IPS-18a (cell line): ENCODE results near the gene AQP6.

ENCODE experiments used
- H3K27ac ChIP-seq: one replicate; pipeline ENCODE4 v1.5.1; 2013; ENCODE audit warnings: low read length
- H3K27me3 ChIP-seq: one replicate; pipeline ENCODE4 v1.6.1; 2013; ENCODE audit warnings: mild to moderate bottlenecking, low read length; ENCODE audit not compliant: control insufficient read depth, insufficient read depth
- H3K36me3 ChIP-seq: one replicate; pipeline ENCODE4 v1.6.1; 2013; ENCODE audit warnings: low read depth, low read length; ENCODE audit not compliant: control insufficient read depth
- H3K4me1 ChIP-seq: one replicate; pipeline ENCODE4 v1.6.1; 2013; ENCODE audit warnings: low read depth, low read length; ENCODE audit not compliant: control insufficient read depth
- H3K4me3 ChIP-seq: one replicate; pipeline ENCODE4 v1.5.1; 2013; ENCODE audit warnings: low read length
- H3K9ac ChIP-seq: one replicate; pipeline ENCODE4 v1.6.1; 2013; ENCODE audit warnings: mild to moderate bottlenecking, low read length, moderate library complexity
- H3K9me3 ChIP-seq: one replicate; pipeline ENCODE4 v1.6.1; 2013; ENCODE audit warnings: low read depth, low read length; ENCODE audit not compliant: control insufficient read depth

Gene AQP6

DNA sequence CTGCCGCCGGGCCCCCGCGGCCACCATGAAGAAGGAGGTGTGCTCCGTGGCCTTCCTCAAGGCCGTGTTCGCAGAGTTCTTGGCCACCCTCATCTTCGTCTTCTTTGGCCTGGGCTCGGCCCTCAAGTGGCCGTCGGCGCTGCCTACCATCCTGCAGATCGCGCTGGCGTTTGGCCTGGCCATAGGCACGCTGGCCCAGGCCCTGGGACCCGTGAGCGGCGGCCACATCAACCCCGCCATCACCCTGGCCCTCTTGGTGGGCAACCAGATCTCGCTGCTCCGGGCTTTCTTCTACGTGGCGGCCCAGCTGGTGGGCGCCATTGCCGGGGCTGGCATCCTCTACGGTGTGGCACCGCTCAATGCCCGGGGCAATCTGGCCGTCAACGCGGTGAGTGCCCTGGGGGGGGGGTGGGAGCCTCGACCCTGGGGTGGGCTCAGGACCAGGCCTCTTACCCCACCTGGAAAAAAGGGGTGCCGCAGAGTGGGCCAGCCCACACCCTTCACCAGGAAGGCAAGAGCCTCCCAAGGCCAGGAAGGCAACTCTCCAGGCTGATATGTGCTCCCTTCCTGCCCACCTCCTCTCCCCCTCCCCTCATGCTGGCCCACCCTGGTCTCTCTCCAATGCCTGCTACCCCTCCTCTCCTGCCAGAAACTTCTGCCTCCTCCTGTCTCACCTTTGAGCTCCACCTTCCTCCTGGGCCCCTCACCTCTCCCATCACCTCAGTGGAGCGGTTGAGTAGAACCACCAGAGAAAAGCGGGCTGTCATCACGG lies 10.6 kb upstream of the AQP6 start:
- Histone ChIP-seq H3K4me1 (peaks cover 17% of the 10 kb centered on the region), H3K9me3 (no peaks in the 10 kb centered on the region), H3K27me3 (peaks cover 56% of the 10 kb centered on the region), H3K36me3 (no peaks in the 10 kb centered on the region), H3K27ac (no peak overlapping the region), H3K9ac (no peak overlapping the region), H3K4me3 (no peak overlapping the region)

DNA sequence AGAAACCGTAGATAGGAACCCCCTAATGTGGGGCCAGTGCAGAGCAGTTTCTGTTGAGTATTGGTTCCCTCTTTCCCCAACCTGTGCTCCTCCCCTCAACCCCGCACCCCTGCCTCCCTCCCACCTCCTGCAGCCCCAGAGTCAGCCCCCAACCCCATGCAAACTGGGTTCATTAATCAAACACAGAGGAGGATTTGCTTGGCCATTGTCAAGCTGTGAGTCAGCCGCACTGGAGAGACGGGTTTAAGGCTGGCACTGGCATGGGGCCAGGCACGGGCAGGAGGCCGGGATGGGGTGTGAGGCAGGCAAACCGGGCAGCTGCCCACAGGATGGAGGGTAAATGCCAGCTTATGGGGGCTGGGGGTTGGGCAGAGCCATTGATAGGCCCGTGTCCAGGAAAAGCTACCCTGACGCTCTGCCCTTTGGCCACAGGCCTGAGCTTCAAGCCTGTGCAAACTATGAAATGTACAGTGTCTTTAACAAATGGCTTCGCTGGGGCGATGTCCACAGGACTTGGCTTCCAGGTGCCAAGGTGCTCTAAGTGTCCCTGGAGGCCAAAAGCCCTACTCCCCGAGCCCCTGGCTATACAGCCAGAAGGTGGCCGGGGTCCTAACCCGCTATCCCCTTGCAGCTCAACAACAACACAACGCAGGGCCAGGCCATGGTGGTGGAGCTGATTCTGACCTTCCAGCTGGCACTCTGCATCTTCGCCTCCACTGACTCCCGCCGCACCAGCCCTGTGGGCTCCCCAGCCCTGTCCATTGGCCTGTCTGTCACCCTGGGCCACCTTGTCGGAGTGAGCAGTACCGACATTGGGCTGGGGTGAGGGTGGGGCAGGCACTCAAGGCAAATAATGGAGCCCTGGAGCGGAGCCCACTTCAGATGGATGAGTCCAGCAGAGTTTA lies 9.6 kb upstream of the AQP6 start:
- Histone ChIP-seq H3K9ac (no peak overlapping the region), H3K27ac (no peak overlapping the region), H3K36me3 (no peaks in the 10 kb centered on the region), H3K4me3 (no peak overlapping the region), H3K9me3 (no peaks in the 10 kb centered on the region), H3K4me1 (peaks cover 17% of the 10 kb centered on the region), H3K27me3 (peaks cover 62% of the 10 kb centered on the region)

DNA sequence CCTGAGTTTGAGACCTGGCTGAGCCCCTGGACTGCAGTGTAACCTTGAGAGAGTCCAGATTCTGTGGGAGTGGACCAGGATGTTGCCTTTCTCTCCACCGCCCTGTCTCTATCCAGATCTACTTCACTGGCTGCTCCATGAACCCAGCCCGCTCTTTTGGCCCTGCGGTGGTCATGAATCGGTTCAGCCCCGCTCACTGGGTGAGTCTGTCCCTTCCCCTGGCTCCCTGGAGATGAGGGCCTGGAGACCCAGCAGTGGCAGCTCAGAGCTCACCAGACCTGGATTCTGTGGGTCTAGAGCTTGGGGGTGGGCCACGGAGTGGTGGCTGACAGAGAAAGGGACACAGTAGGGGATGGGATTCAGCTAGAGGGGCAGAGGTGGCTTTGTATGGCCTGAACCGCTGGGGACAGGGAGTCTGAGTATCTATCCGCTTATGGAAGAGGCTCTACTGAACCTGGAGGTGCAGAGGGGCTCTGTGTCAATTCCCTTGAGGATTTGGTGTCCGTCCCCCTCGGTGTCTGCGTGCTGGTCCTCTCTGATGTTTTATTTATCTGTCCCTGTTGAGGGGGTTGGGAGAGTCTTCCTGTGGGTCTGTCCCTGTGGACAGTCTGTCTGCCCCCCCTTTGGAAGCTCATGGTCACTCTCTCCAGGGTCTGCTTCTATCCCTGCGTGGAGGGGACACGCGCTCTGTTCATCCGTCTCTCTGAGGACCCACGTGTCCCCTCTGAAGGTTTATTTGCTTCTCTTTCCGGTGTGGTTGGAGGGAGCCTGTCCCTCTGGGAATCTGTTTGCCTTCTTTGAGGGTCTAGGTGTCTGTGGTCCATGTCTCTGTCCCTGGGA lies 8.6 kb upstream of the AQP6 start:
- Histone ChIP-seq H3K9ac (no peak overlapping the region), H3K9me3 (no peaks in the 10 kb centered on the region), H3K4me3 (no peak overlapping the region), H3K27me3 (peaks cover 62% of the 10 kb centered on the region), H3K4me1 (peaks cover 15% of the 10 kb centered on the region), H3K27ac (no peak overlapping the region), H3K36me3 (no peaks in the 10 kb centered on the region)

DNA sequence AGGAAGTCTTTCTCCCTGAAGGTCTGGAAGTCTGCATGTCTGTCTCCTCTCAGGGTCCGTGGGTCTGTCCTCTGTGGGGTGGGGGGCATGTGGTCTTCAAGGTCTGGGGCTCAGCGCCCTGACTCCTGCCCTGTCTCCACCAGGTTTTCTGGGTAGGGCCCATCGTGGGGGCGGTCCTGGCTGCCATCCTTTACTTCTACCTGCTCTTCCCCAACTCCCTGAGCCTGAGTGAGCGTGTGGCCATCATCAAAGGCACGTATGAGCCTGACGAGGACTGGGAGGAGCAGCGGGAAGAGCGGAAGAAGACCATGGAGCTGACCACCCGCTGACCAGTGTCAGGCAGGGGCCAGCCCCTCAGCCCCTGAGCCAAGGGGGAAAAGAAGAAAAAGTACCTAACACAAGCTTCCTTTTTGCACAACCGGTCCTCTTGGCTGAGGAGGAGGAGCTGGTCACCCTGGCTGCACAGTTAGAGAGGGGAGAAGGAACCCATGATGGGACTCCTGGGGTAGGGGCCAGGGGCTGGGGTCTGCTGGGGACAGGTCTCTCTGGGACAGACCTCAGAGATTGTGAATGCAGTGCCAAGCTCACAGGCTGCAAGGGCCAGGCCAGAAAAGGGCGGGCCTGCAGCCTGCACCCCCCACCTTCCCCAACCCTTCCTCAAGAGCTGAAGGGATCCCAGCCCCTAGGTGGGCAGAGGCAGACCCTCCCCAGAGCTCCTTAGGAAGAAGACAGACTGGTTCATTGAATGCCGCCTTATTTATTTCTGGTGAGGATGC lies 7.7 kb upstream of the AQP6 start:
- Histone ChIP-seq H3K36me3 (no peaks in the 10 kb centered on the region), H3K9ac (no peak overlapping the region), H3K9me3 (no peaks in the 10 kb centered on the region), H3K4me1 (peaks cover 6% of the 10 kb centered on the region), H3K4me3 (no peak overlapping the region), H3K27me3 (peaks cover 54% of the 10 kb centered on the region), H3K27ac (no peak overlapping the region)

DNA sequence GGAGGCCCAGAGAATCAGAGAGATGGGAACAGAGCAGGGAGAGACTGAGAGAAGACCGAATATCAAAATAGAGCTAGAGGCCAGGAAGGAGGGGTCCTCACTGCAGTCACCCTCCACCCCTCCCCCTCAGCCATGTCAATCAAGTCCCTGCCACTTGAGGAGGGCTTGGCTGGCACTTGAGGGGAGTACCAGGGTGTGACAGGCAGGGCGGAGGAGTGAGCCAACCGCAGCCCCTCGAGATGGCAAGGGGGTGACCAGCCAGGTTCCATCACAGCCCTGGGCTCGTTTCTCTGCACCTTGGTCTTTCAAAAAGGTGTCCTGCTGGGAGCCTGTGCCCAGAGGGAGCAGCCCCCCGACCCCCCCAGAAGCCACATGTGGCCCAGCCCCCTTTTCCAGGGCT lies 6.9 kb upstream of the AQP6 start:
- no peak overlapping the region for H3K27ac ChIP-seq
- H3K4me1 ChIP-seq: no peaks in the 10 kb centered on the region

DNA sequence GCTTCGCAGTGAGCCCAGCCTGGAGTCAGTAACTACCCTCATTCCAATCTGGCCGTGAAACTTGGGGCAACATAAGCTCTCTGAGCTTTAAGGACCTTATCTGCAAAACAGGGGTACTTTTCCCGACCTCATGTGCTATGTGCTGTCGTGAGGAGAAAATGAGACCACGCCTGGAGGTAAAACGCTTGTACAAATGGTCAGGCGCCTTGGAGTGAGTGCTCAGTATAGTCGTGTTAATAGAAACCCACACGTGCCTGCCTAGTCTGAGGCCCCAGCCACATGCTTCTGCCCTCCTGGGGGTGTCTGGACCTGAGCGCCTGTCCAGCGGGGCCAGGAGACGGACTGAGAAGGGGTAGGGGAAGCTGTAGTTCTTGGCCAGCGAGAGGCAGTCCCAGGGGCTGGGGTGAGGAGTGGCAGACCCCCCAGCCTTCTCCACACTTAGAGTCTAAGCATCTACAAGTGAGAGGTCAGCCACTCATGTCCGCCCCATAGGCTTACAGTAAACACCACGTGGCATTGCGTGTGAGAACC lies 6.2 kb upstream of the AQP6 start:
- Histone ChIP-seq H3K27me3 (peaks cover 40% of the 10 kb centered on the region), H3K4me1 (no peaks in the 10 kb centered on the region), H3K9me3 (no peaks in the 10 kb centered on the region), H3K9ac (no peak overlapping the region), H3K27ac (no peak overlapping the region), H3K4me3 (no peak overlapping the region), H3K36me3 (no peaks in the 10 kb centered on the region)

More for the DNA sequence above, 6.9 kb upstream of the AQP6 start:
- H3K36me3 ChIP-seq: no peaks in the 10 kb centered on the region
- H3K9ac ChIP-seq: no peak overlapping the region
- peaks cover 46% of the 10 kb centered on the region for H3K27me3 ChIP-seq
- no peak overlapping the region for H3K4me3 ChIP-seq
- no peaks in the 10 kb centered on the region for H3K9me3 ChIP-seq

DNA sequence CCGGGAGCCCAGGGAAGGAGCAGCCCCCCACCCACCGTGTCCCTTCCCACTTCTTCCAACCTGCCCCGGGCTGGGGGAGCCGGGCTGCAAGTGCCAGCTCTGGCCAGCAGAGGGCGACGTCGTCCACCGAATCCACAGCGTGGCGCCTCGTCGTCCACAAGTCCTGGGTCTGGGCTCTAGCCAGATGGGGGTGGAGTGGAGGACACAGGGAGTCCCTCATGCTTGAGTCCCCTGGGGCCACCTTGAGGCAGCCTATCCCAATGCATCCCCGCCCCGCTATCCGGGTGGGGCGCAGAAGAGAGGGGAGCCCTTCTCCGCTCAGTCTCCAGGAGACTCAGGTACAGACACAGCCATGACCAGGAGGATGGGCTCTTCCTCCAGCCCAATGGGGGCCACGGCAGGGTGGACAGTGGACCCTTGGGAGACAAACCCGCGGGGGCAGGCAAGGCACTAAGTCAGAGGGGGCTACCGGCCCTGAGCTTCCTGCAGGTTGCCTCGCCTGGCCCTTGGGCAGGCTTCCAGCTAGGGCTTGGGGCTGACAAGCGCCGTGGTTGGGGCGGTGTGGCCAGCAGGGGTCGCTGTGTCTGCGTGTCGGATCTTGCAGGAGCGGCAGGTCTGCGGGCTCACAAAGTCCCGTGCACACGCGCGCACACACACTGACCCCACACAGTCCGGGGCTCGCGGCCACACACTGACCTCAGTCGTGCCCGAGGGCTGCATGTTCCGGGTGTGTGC lies 5.5 kb upstream of the AQP6 start:
- H3K27me3 ChIP-seq: peaks cover 36% of the 10 kb centered on the region
- H3K9me3 ChIP-seq: no peaks in the 10 kb centered on the region
- H3K4me3 ChIP-seq: peak overlapping the region; percentile 52
- no peak overlapping the region for H3K9ac ChIP-seq
- no peaks in the 10 kb centered on the region for H3K4me1 ChIP-seq
- H3K36me3 ChIP-seq: no peaks in the 10 kb centered on the region
- H3K27ac ChIP-seq: no peak overlapping the region

DNA sequence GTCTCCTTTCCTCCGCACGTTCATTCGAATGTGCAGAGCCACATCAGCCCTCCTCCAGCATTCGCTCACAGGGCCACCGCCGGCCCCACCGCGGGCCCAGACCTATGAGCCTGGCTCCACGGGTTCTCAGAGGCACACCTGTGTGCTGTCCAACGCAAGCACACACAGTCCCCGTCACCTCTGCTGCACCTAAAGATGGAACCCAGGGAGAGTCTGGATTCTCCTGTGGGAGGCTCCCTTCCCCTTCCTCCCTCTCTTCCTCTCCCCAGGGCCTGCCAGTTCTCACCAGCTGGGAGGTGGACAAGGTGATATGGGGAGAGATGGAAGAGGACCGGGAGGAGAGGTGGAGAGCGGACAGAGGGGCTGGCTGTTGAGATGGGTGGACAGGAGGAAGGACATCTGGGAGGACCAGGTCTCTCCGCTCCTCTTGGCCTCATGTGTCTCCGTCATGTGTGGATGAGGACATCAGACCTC lies 4.9 kb upstream of the AQP6 start:
- H3K9ac ChIP-seq: no peak overlapping the region
- H3K4me3 ChIP-seq: peak overlapping the region; percentile 52
- H3K27ac ChIP-seq: no peak overlapping the region
- H3K4me1 ChIP-seq: no peaks in the 10 kb centered on the region
- H3K36me3 ChIP-seq: no peaks in the 10 kb centered on the region
- H3K9me3 ChIP-seq: no peaks in the 10 kb centered on the region
- H3K27me3 ChIP-seq: peaks cover 30% of the 10 kb centered on the region

DNA sequence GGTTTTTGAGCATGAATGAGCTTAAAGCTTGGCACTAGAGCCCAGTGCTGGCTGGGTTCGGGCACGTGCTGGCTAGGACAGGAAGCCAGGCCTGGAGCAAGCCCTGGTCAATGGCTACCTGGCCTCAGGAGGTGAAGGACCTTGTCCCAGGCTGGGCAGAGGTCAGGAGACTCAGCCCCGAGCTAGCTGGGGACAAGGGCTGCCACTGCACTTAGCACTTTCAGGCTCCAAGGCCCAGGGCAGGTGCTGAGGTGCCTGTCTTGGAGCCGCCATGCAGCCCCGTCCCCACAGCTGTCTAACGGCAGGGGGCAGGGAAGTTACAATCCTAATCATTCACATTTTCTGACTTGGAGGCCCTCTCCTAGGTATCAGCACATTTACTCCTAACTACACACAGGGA lies 4.3 kb upstream of the AQP6 start:
- H3K4me1 ChIP-seq: no peaks in the 10 kb centered on the region
- H3K36me3 ChIP-seq: no peaks in the 10 kb centered on the region
- no peaks in the 10 kb centered on the region for H3K9me3 ChIP-seq
- H3K4me3 ChIP-seq: no peak overlapping the region
- no peak overlapping the region for H3K9ac ChIP-seq
- peaks cover 25% of the 10 kb centered on the region for H3K27me3 ChIP-seq
- no peak overlapping the region for H3K27ac ChIP-seq

DNA sequence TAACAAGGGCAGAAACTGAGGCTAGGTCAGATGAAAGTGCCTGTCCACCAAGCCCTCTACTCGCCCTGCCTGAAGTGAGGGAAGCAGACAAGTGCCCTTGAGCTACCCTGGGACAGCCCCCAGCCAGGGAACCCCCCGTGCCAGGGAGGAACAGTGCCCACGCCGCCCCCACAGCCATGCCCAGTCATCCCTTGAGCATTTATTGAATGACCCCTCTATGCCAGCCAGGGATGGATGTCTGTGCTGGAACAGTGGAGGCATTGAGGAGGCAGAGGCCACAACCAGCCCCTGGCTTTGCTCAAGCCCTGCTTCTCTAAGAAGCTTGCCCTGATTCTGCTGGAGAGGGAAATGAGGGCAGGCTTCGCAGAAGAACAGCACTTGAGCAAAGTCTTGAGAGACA lies 3.7 kb upstream of the AQP6 start:
- H3K9me3 ChIP-seq: no peaks in the 10 kb centered on the region

More for the DNA sequence above, 3.7 kb upstream of the AQP6 start:
- Histone ChIP-seq H3K36me3 (no peaks in the 10 kb centered on the region), H3K9ac (no peak overlapping the region), H3K4me1 (no peaks in the 10 kb centered on the region), H3K27me3 (peaks cover 24% of the 10 kb centered on the region), H3K27ac (no peak overlapping the region), H3K4me3 (no peak overlapping the region)
